PC-9 (cell line): ENCODE data around the gene NCAN. TPM values are rescaled to one million over a fixed set of nuclear protein-coding genes. Genes with fewer than 3 reads are reported as not detected.

Experiments
- BruUV-seq: library from RNA; stranded (reverse); fragments of 400-500 nt; replicated peaks from 2 replicates; lab custom pipeline; 2021; lab: Mats Ljungman, UMichigan
- CTCF ChIA-PET: fragments of 300-600 bp; sonication (Branson Sonifier 250); formaldehyde crosslinking; loops from one replicate; lab custom pipeline; 2022; ENCODE audit warnings: antibody characterized with exemption; lab: Charles Lee
- POLR2A ChIA-PET: fragments of 300-600 bp; sonication (Branson Sonifier 250); formaldehyde crosslinking; loops from one replicate; lab custom pipeline; 2022; ENCODE audit warnings: antibody characterized with exemption; ENCODE audit not compliant: unreplicated experiment; lab: Charles Lee
- DNase-seq, 2 experiments: peaks; one replicate each; pipeline versions ENCODE4 v3.0.0 to v3.0.0-alpha.2; 2015 to 2022; ENCODE audit warnings: mixed read lengths in 1 of 2
- H2AFZ ChIP-seq: fragments of 200-600 bp; sonication (generic); 2 replicates; pipeline ENCODE4 v1.8.1; 2017; ENCODE audit warnings: antibody characterized with exemption
- H3F3A ChIP-seq: fragments of 200-600 bp; sonication (generic); 2 replicates; pipeline ENCODE4 v1.8.1; 2017; ENCODE audit warnings: antibody characterized with exemption, mild to moderate bottlenecking, low read depth; ENCODE audit not compliant: insufficient read depth
- H3K27ac ChIP-seq: fragments of 200-600 bp; sonication (generic); 2 replicates; pipeline ENCODE4 v1.6.1; 2016; ENCODE audit warnings: mixed run types
- H3K27me3 ChIP-seq: fragments of 200-600 bp; sonication (generic); 2 replicates; pipeline ENCODE4 v1.6.1; 2016; ENCODE audit warnings: low read depth, mixed run types; ENCODE audit not compliant: insufficient read depth
- H3K36me3 ChIP-seq: fragments of 200-600 bp; sonication (generic); 2 replicates; pipeline ENCODE4 v1.6.1; 2016; ENCODE audit warnings: low read depth, mixed run types
- H3K4me1 ChIP-seq: fragments of 200-600 bp; sonication (generic); replicated peaks from 2 replicates; pipeline ENCODE4 v1.6.1; 2016; ENCODE audit warnings: mixed run types; ENCODE audit not compliant: insufficient read depth
- H3K4me2 ChIP-seq: fragments of 200-600 bp; sonication (generic); 2 replicates; pipeline ENCODE4 v1.6.1; 2017; ENCODE audit warnings: mixed run types
- H3K4me3 ChIP-seq: fragments of 200-600 bp; sonication (generic); 2 replicates; pipeline ENCODE4 v1.6.1; 2016; ENCODE audit warnings: mixed run types
- H3K79me2 ChIP-seq: fragments of 200-600 bp; sonication (generic); 2 replicates; pipeline ENCODE4 v1.6.1; 2017; ENCODE audit warnings: low read depth, mixed run types
- H3K9me2 ChIP-seq: fragments of 200-600 bp; sonication (generic); 2 replicates; pipeline ENCODE4 v1.8.1; 2017; ENCODE audit warnings: mild to moderate bottlenecking; ENCODE audit not compliant: insufficient read depth
- H3K9me3 ChIP-seq: fragments of 200-600 bp; sonication (generic); 2 replicates; pipeline ENCODE4 v1.8.1; 2016; ENCODE audit warnings: low read depth; ENCODE audit not compliant: insufficient read depth
- H4K20me1 ChIP-seq: fragments of 200-600 bp; sonication (generic); 2 replicates; pipeline ENCODE4 v1.8.1; 2017; ENCODE audit not compliant: insufficient read depth
- EZH2 ChIP-seq: fragments of 200-600 bp; sonication (generic); IDR thresholded peaks from 2 replicates; pipeline ENCODE4 v1.8.0; 2017; ENCODE audit warnings: antibody characterized with exemption, low read depth
- intact Hi-C: fragments of 100-400 bp; cut with micrococcal nuclease; formaldehyde crosslinking; loops from one replicate; pipeline ENCODE4 v1.10.0; 2022; ENCODE audit not compliant: unreplicated experiment
- total RNA-seq: library from RNA; stranded (reverse); gene quantifications from 2 replicates; pipeline ENCODE4 v1.2.3, GENCODE V29; 2021
- TF ChIP-seq, protein P1 (sequence below): fragments of 200-600 bp; sonication (generic); conservative IDR thresholded peaks from 2 replicates; pipeline ENCODE4 v1.6.1; 2017; ENCODE audit warnings: mixed run types, antibody characterized with exemption, mild to moderate bottlenecking, moderate library complexity

Gene NCAN
- total RNA-seq, 1 experiment from 2014 or later = not detected

DNA sequence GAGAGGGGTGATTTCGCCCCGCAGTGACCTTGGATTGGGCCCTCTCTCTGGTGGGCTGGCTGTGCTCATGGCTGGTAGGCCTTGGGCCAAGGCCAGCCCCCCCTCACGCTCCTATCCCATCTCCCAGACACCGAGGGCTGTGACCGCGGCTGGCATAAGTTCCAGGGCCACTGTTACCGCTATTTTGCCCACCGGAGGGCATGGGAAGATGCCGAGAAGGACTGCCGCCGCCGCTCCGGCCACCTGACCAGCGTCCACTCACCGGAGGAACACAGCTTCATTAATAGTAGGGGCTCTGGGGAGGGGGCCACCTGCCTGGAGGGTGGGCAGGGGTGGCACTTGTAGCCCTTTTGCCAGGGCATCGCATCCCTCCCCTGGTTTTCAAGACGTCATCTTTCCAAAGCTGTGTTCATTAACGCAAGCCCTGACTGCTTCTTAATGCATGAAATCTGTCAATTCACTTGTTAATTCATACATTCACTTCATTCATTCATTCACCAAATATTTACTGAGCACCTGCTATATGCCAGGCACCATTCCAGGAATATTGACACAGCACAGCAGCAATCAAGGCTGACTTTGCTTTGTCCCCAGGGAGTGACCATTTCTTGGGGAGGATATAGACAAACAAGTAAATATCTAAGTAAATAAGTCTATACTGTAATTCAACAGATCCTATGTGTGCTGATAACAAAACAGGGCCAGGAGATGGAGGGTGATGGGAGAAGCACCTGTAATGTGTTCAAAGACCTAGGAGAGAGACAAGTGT, 26.6 kb downstream of the NCAN start:
- no TSS peak for BruUV-seq
- Histone ChIP-seq H3K79me2 (no peaks in the 10 kb centered on the region), H3K9me2 (no peaks in the 10 kb centered on the region), H3K9me3 (peaks cover 12% of the 10 kb centered on the region; the same call in 1 of the 2 replicates), H4K20me1 (no peaks in the 10 kb centered on the region), H2AFZ (no peak overlapping the region), H3K4me3 (no peak overlapping the region), H3K36me3 (no peaks in the 10 kb centered on the region), H3K4me1 (no peaks in the 10 kb centered on the region), H3K27ac (no peak overlapping the region), H3F3A (no peaks in the 10 kb centered on the region), H3K4me2 (no peak overlapping the region), H3K27me3 (peaks cover 23% of the 10 kb centered on the region; the same call in 1 of the 2 replicates)
- intact Hi-C loops = no loop called here
- ChIA-PET CTCF (no interaction called here), POLR2A (no interaction called here)
- no peak for TF ChIP-seq EZH2
- TF ChIP-seq, protein P1, sequence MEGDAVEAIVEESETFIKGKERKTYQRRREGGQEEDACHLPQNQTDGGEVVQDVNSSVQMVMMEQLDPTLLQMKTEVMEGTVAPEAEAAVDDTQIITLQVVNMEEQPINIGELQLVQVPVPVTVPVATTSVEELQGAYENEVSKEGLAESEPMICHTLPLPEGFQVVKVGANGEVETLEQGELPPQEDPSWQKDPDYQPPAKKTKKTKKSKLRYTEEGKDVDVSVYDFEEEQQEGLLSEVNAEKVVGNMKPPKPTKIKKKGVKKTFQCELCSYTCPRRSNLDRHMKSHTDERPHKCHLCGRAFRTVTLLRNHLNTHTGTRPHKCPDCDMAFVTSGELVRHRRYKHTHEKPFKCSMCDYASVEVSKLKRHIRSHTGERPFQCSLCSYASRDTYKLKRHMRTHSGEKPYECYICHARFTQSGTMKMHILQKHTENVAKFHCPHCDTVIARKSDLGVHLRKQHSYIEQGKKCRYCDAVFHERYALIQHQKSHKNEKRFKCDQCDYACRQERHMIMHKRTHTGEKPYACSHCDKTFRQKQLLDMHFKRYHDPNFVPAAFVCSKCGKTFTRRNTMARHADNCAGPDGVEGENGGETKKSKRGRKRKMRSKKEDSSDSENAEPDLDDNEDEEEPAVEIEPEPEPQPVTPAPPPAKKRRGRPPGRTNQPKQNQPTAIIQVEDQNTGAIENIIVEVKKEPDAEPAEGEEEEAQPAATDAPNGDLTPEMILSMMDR = no peak
- DNase-seq = no peak

DNA sequence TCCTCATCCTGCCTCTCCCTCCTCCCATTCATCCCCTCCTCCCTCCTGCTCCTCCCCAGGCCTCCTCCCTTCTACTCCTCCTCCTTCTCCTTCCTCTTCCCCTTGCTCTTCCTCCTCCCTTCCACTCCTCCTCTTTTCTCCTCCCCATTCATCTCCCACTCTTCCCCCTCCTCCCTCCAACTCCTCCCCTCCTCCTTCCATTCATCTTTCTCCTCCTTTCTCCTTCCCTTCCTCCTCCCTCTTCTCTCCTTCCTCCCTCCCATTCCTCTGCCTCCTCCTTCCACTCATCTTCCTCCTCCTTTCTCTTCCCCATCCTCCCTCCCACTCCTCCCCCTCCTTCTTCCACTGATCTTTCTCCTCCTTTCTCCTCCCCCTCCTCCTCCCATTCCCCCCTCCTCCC, 27.9 kb downstream of the NCAN start:
- no peak overlapping the region for H3K4me2 ChIP-seq
- H3K27ac ChIP-seq = no peak overlapping the region
- H2AFZ ChIP-seq = no peak overlapping the region
- intact Hi-C loops = no loop called here
- TF ChIP-seq, protein P1 = no peak
- no peak for TF ChIP-seq EZH2
- H3F3A ChIP-seq = no peaks in the 10 kb centered on the region
- no peak for DNase-seq
- POLR2A ChIA-PET = no interaction called here
- H3K36me3 ChIP-seq = no peaks in the 10 kb centered on the region
- H3K4me1 ChIP-seq = no peaks in the 10 kb centered on the region
- H4K20me1 ChIP-seq = no peaks in the 10 kb centered on the region
- H3K4me3 ChIP-seq = no peak overlapping the region
- peaks cover 4% of the 10 kb centered on the region; the same call in 1 of the 2 replicates for H3K9me3 ChIP-seq
- no peaks in the 10 kb centered on the region for H3K79me2 ChIP-seq
- no TSS peak for BruUV-seq
- H3K9me2 ChIP-seq = no peaks in the 10 kb centered on the region
- peaks cover 30% of the 10 kb centered on the region for H3K27me3 ChIP-seq
- CTCF ChIA-PET = no interaction called here

DNA sequence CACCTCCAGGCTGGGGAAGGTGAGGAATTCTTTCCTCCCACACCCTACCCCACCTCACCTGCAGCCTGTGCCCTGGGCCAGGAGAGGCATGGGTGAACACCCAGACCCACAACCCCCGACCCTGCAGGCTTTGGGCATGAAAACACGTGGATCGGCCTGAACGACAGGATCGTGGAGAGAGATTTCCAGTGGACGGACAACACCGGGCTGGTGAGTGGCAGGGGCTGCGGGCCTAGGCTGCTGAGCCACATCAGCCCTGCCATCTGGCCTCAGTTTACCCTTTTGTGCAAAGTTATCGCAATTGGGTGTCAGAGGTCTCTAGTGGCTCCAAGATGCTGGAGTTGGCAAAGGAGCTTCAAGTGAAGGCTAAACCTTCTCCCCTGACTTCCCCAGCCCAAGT, 28.7 kb downstream of the NCAN start:
- Histone ChIP-seq H3F3A (no peaks in the 10 kb centered on the region), H3K36me3 (no peaks in the 10 kb centered on the region), H4K20me1 (no peaks in the 10 kb centered on the region), H3K9me3 (no peaks in the 10 kb centered on the region), H3K4me1 (no peaks in the 10 kb centered on the region), H3K27ac (no peak overlapping the region), H3K27me3 (peaks cover 38% of the 10 kb centered on the region), H3K79me2 (no peaks in the 10 kb centered on the region), H2AFZ (no peak overlapping the region), H3K9me2 (no peaks in the 10 kb centered on the region), H3K4me3 (no peak overlapping the region), H3K4me2 (no peak overlapping the region)
- POLR2A ChIA-PET = no interaction called here
- intact Hi-C loops = no loop called here
- BruUV-seq = no TSS peak
- no peak for DNase-seq
- CTCF ChIA-PET = no interaction called here
- no peak for TF ChIP-seq EZH2
- TF ChIP-seq, protein P1 = no peak
